ENCODE data around the gene IFNAR1. TPM values are rescaled to one million over a fixed set of nuclear protein-coding genes. Genes with fewer than 3 reads are reported as not detected.

The IFNAR1 gene
- polyA plus RNA-seq, 3 donors = 16.8 to 95.3 (median 56.2) TPM

- Histone ChIP-seq H3K9ac (ENCODE audit: insufficient read depth, low read length, poor library complexity, severe bottlenecking) (no peak overlapping the region), H3K79me2 (ENCODE audit: insufficient read depth, low read length) (peaks cover 65% of the 10 kb centered on the region), H3K27ac (ENCODE audit: low read depth in 1 of 2, low read length in 2 of 2) (peak overlapping the region; percentile 51 to 57), H3K4me2 (replicated peaks; ENCODE audit: extremely low read depth, low read length, poor library complexity, severe bottlenecking) (no peak overlapping the region), H3K4me3 (replicated peaks in 1 of 3; ENCODE audit: low read depth in 2 of 3, low read length in 3 of 3) (no peak overlapping the region), H3K27me3 (ENCODE audit: control insufficient read depth in 2 of 2, insufficient read depth in 2 of 2, low read length in 2 of 2) (no peaks in the 10 kb centered on the region), H3K36me3 (replicated peaks in 1 of 2; ENCODE audit: control insufficient read depth in 1 of 2, insufficient read depth in 2 of 2, low read length in 2 of 2) (peaks cover 45 to 74% of the 10 kb centered on the region in 2 donors), H4K20me1 (ENCODE audit: insufficient read depth, low read length) (peaks cover 72% of the 10 kb centered on the region), H2AFZ (ENCODE audit: insufficient read depth, low read depth, low read length, poor library complexity, severe bottlenecking) (no peak overlapping the region), H3K4me1 (ENCODE audit: control insufficient read depth in 1 of 2, insufficient read depth in 2 of 2, low read length in 2 of 2) (peaks cover 20% of the 10 kb centered on the region in 2 donors), H3K9me3 (replicated peaks in 1 of 2; ENCODE audit: control insufficient read depth in 1 of 2, insufficient read depth in 1 of 2, low read length in 2 of 2) (no peaks in the 10 kb centered on the region)
- no peak for DNase-seq
- TF ChIP-seq CTCF (IDR thresholded peaks at IDR 0.05) = no peak
- no peaks in the 10 kb centered on the region for H3K27me3 Mint-ChIP-seq (ENCODE audit: low read depth in 3 of 3)
- intact Hi-C loops (cut with micrococcal nuclease) = no loop called here
- H3K4me1 Mint-ChIP-seq = peaks cover 22% of the 10 kb centered on the region
- no peak overlapping the region for H3K4me3 Mint-ChIP-seq
- WGBS (ENCODE audit: insufficient coverage) = no CpG with 5 or more reads among the region's 1 CpG
- H3K9me3 Mint-ChIP-seq = no peaks in the 10 kb centered on the region
- H3K27ac Mint-ChIP-seq = peak overlapping the region in 6 of 7 donors; percentile 35 to 88 (median 72)
- peaks cover 37 to 60% of the 10 kb centered on the region in 2 donors for H3K36me3 Mint-ChIP-seq
Observed at GRCh38 chr21:33339135-33339534, 14.4 kb downstream of the IFNAR1 start.

GRCh38 chr21:33339918-33340317 is 15.1 kb downstream of the IFNAR1 start:
- H3K9me3 ChIP-seq (replicated peaks in 1 of 2; ENCODE audit: control insufficient read depth in 1 of 2, insufficient read depth in 1 of 2, low read length in 2 of 2) = no peaks in the 10 kb centered on the region
- H2AFZ ChIP-seq (ENCODE audit: insufficient read depth, low read depth, low read length, poor library complexity, severe bottlenecking) = no peak overlapping the region
- Mint-ChIP-seq H3K27ac (peak overlapping the region; percentile 66 to 90 (median 85)), H3K36me3 (peaks cover 38 to 64% of the 10 kb centered on the region in 2 donors), H3K4me3 (no peak overlapping the region), H3K9me3 (no peaks in the 10 kb centered on the region), H3K27me3 (ENCODE audit: low read depth in 3 of 3) (no peaks in the 10 kb centered on the region), H3K4me1 (peaks cover 22% of the 10 kb centered on the region)
- peak overlapping the region in 1 of 3 experiments; percentile 20 for H3K4me3 ChIP-seq (replicated peaks in 1 of 3; ENCODE audit: low read depth in 2 of 3, low read length in 3 of 3)
- peaks cover 64% of the 10 kb centered on the region for H4K20me1 ChIP-seq (ENCODE audit: insufficient read depth, low read length)
- H3K36me3 ChIP-seq (replicated peaks in 1 of 2; ENCODE audit: control insufficient read depth in 1 of 2, insufficient read depth in 2 of 2, low read length in 2 of 2) = peaks cover 52 to 75% of the 10 kb centered on the region in 2 donors
- TF ChIP-seq CTCF (IDR thresholded peaks at IDR 0.05) = no peak
- DNase-seq = peak in 2 of 3 donors; percentile 34 to 51
- H3K4me1 ChIP-seq (ENCODE audit: control insufficient read depth in 1 of 2, insufficient read depth in 2 of 2, low read length in 2 of 2) = peaks cover 20% of the 10 kb centered on the region in 2 donors
- H3K27ac ChIP-seq (ENCODE audit: low read depth in 1 of 2, low read length in 2 of 2) = peak overlapping the region; percentile 51 to 57
- H3K79me2 ChIP-seq (ENCODE audit: insufficient read depth, low read length) = peaks cover 57% of the 10 kb centered on the region
- WGBS (ENCODE audit: insufficient coverage) = 20% methylated on average over 1 of the region's 2 CpGs
- intact Hi-C loops (cut with micrococcal nuclease) = loop anchor here in 1 of 2 donors (5.0 kb wide), 1 partner anchor 87 kb away; no protein-coding TSS in a partner anchor
- H3K4me2 ChIP-seq (replicated peaks; ENCODE audit: extremely low read depth, low read length, poor library complexity, severe bottlenecking) = peak overlapping the region; percentile 13
- H3K27me3 ChIP-seq (ENCODE audit: control insufficient read depth in 2 of 2, insufficient read depth in 2 of 2, low read length in 2 of 2) = no peaks in the 10 kb centered on the region
- H3K9ac ChIP-seq (ENCODE audit: insufficient read depth, low read length, poor library complexity, severe bottlenecking) = no peak overlapping the region
